A172 (cell line): ENCODE measurements around the gene CARD8. TPM values are rescaled to one million over a fixed set of nuclear protein-coding genes. Genes with fewer than 3 reads are reported as not detected.
"Not testable (repeated sequence)": the region's sequence is repeated elsewhere in the genome, so short reads cannot be mapped to it uniquely, and the experiment has no call there.

Experiments
- DNase-seq: peaks from one replicate; pipeline ENCODE4 v3.0.0-alpha.2; 2015; ENCODE audit warnings: low spot score
- total RNA-seq: library from RNA; depleted of rRNA; stranded (reverse); fragments of >200 nt; shearing (Covaris generic); gene quantifications from 2 replicates; pipeline ENCODE4 v1.2.3, GENCODE V29; 2014

The CARD8 gene
- total RNA-seq, 1 experiment from 2014 or later: 4.3 TPM

DNA sequence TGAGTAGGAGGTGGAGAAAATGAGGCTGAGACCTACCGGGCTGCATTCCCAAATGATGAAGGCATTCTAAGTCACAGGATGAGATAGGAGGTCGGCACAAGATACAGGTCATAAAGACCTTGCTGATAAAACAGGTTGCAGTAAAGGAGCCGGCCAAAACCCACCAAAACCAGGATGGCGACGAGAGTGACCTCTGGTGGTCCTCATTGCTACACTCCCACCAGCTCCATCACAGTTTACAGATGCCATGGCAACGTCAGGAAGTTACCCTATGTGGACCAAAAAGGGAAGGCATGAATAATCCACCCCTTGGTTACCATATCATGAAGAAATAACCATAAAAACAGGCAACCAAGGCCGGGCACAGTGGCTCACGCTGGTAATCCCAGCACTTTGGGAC is 9.6 kb upstream of the CARD8 start:
- DNase-seq: not testable (repeated sequence)

GRCh38 chr19:48260359-48260714 is 4.6 kb upstream of the CARD8 start:
- DNase-seq: not testable (repeated sequence)

DNA sequence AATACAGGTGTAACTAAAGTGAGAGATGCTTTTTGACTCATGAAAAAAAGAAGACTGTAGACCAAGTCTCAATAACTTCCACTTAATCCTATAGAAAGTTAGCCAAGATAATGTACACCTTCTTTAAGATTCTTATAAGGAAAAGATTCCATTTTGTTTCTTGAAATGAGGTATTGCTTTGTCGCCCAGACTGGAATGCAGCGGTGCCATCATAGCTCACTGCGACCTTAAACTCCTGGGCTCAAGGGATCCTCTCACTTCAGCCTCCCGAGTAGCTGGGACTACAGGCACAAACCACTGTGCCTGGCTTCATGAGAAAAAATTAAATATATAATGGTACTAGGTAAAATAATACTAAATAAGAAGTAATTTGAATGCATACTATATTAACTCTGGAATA is 3.3 kb upstream of the CARD8 start:
- DNase-seq: not testable (repeated sequence)

DNA sequence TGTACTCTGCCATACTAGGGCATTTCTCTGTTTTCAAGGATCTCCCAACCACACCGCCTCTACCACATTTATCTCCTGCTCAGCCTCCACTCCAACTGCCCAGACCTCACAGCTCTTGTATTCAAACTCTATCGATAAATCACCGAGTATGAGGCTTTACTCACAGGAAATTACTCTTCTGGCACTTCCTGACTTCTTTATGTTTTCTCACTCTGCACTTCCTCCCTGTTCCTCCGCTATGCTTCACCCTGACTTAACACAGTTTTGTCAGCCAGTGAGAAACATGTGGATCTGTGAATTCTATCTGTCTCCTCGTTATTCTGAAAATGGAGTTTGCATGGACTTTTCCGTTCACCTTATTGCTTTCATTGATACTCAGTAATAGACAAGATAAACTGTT is 2.6 kb upstream of the CARD8 start:
- peak; percentile 35 for DNase-seq

DNA sequence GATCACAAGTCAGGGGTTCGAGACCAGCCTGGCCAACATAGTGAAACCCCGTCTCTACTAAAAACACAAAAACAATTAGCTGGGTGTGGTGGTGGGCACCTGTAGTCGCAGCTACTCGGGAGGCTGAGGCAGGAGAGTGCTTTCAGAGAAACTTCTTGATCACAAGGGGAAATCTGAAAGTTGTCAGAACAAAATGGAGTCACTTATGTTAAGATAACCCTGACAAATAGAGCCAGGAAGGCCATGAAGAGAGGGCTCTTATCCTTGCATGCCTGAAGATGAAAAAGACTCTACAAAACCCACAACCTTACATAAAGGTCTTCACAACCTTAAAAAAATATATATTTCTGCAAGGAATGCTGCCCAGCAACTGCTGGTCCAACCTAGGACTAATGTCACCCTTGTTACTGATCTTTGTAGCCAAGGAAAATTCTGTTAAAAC is 1.2 kb downstream of the CARD8 start:
- no peak for DNase-seq

- DNase-seq: no peak
Measured at GRCh38 chr19:48253999-48254398, 1.7 kb downstream of the CARD8 start.

DNA sequence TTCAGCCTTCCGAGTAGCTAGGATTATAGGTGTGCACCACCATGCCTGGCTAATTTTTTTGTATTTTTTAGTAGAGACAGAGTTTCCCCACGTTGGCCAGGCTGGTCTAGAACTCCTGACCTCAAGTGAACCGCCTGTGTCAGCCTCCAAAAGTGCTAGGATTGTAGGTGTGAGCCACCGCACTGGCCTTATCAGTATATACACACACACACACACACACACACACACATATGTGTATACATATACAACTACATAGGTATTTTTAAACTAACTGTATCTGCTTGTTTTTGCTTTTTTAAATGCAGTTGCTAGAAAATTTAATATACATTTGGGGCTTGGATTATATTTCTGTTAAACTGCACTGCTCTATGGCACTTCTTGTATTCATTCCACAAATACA is 3.1 kb downstream of the CARD8 start:
- DNase-seq: no peak

DNA sequence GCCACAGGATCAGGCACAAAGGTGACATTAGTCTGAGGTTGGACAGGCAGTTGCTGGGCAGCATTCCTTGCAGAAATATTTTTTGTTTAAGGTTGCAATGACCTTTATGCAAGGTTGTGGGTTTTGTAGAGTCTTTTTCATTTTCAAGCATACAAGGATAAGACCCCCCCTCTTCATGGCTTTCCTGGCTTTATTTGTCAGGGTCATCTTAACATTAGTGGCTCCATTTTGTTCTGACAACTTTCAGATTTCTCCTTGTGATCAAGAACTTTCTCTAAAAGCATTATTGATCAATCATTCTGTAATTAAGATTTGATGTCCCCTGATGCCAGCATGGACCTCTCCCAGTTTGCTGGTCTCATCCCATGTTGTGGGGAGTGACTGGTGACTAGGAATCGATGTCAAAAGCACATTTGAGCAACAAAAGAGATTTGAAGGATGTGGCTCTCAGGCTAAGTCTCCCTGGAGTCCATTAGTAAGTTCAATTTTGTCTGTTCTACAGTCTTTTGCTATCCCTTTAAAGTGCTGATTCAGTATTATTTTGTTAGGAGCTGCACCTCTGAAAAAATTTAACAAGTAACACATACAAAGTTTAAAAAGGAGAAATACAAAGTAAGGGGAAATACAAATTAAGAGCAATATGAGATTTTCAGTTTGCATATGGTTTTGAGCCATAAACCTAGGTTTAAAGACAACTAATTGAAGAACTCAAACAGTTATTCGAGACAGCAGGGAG is 5.3 kb downstream of the CARD8 start:
- no peak for DNase-seq

GRCh38 chr19:48249502-48250014 is 6.2 kb downstream of the CARD8 start:
- DNase-seq: no peak

DNA sequence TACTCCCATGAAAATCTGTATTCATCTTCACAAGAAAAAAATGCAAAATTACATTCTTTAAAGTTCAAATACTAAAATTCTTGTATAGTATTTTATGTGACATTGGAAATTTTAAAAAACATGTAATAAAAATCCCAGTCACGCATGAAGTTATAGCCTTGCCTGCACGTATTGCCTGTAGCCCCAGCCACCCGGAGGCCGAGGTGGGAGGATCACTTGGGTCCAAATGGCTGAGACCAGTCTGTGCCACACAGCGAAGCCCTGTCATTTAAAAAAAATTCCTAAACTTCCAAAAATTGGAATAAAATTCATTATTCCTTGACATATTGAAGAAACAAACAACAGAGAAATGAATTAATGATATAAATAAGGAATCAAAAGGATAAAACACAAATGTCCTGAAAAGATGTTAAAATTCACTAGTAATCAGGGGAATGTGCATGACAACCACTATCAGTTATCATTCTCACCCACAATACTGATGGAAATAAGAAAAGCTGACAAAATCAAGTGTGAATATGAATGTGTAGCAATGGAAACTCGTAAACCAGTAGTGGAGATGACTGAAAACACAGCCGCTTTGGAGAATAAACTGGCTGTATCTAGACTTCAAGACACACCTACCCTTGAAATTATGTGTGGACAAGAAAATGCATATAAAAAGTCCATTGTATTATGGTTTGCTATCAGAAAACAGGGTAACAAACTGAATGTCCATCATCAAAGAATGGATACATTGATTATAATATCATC is 7.5 kb downstream of the CARD8 start:
- no peak for DNase-seq

GRCh38 chr19:48247212-48247611 is 8.5 kb downstream of the CARD8 start:
- no peak for DNase-seq

- no peak for DNase-seq
Measured at GRCh38 chr19:48246101-48246500, 9.6 kb downstream of the CARD8 start.

DNA sequence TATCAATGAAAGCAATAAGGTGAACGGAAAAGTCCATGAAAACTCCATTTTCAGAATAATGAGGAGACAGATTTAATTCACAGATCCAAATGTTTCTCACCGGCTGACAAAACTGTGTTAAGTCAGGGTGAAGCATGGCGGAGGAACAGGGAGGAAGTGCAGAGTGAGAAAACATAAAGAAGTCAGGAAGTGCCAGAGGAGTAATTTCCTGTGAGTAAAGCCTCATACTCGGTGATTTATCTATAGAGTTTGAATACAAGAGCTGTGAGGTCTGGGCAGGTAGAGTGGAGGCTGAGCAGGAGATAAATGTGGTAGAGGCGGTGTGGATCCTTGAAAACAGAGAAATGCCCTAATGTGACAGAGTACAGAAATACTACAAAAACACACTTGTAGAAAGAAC is 11.4 kb downstream of the CARD8 start:
- peak; percentile 24 for DNase-seq

- DNase-seq: not testable (repeated sequence)
Measured at GRCh38 chr19:48241771-48242170, 13.9 kb downstream of the CARD8 start.

- DNase-seq: peak; percentile 39
Measured at GRCh38 chr19:48239582-48240141, 16.1 kb downstream of the CARD8 start.

- DNase-seq: no peak
Measured at GRCh38 chr19:48239120-48239519, 16.6 kb downstream of the CARD8 start.

GRCh38 chr19:48237057-48237456 is 18.7 kb downstream of the CARD8 start:
- DNase-seq: no peak

DNA sequence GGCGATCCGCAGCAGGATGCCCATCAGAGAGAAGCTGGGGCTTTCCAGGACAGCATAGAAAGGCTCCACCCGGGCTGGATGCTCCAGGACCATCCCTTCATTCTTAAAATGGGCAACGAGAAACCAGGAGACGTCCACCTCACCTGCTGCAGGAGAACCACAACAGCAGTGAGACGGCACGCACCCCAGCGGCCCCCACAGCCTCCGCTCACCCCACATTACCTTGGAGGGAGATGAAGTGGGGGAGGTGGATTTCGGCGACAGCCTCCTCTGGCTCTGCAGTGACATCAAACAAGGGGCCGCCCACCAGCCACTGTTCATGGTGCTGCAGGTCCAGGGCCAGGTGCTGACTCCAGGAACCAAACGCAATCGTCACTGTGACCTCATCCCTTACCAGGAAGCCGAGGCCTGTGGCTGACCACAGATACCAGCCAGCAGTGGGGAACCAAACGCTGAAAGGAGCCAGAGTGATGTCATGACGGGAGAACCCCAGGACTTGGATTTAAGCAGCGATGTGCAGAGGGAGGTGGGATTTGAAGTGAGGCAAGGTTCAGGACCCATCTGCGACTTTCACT is 25.1 kb downstream of the CARD8 start:
- no peak for DNase-seq

GRCh38 chr19:48221628-48222027 is 34.1 kb downstream of the CARD8 start:
- DNase-seq: no peak

- not testable (repeated sequence) for DNase-seq
Measured at GRCh38 chr19:48220784-48221183, 34.9 kb downstream of the CARD8 start.

DNA sequence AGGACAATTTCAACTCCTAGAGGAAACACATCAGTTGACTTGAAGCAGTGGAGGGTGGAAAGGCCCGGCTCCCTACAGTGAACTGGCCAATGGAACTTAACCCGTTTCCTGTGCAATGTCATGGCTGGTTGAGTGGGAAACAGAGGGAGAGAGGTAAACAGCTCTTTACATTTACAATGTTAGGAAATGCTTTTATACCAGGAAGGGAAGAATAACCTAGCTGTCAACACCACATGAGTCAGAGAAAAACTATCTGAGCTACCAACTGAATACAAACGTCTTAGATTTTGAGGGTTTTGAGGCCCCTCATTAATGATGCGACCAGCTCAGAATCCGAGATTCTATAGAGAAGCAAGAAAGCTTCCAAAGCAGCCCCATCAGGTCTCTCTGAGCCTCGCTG is 36.7 kb downstream of the CARD8 start:
- DNase-seq: peak; percentile 18

- DNase-seq: no peak
Measured at GRCh38 chr19:48216933-48217332, 38.8 kb downstream of the CARD8 start.
